Measurements from ENCODE around the gene SSTR3. TPM values are rescaled to one million over a fixed set of nuclear protein-coding genes. Genes with fewer than 3 reads are reported as not detected.

Gene SSTR3
- total and polyA plus RNA-seq, 10 of the 15 experiments (the other 5 are each of a cell fraction or from before 2014, with no cell fraction given) = 0.03 to 4.5 (median 2.4) TPM

- TF ChIP-seq MTA2 (IDR thresholded peaks at IDR 0.05; ENCODE audit: low read depth) (0 out of 2 replicates have a peak, but pooled peaks have one; percentile 6), SMC3 (IDR thresholded peaks at IDR 0.05; ENCODE audit: borderline replicate concordance, low read length) (peak; percentile 69)
Observed at GRCh38 chr22:37198258-37199102, 13.8 kb downstream of the SSTR3 start (continued).

GRCh38 chr22:37197451-37198257 is 14.6 kb downstream of the SSTR3 start:
- TSS peak; percentile 47 for BruUV-seq (replicated peaks)
- H2AFZ ChIP-seq (ENCODE audit: control insufficient read depth, low read depth, low read length) = no peak overlapping the region
- FAIRE-seq = no peak
- H3K4me1 ChIP-seq (ENCODE audit: control insufficient read depth, insufficient read depth, low read length) = peaks cover 39% of the 10 kb centered on the region
- peak overlapping the region; percentile 84 for H3K4me2 ChIP-seq (ENCODE audit: control insufficient read depth, insufficient read depth)
- ChIA-PET RAD21 (ENCODE audit: unreplicated experiment) (interaction anchor here (0.5 to 7.1 kb wide), 22 partner anchors 22 to 716 kb away, joined by 3 to 104 read pairs (median 6); partner anchors contain the start of genes IL2RB, MPST, RAC2 and TST), POLR2A (interaction anchor here (0.6 to 5.0 kb wide), 5 partner anchors 21 to 78 kb away, joined by 3 to 55 read pairs (median 5); partner anchors contain the start of genes IL2RB and RAC2), SMC1A (ENCODE audit: uncharacterized antibody, unreplicated experiment) (interaction anchor here (0.7 to 6.9 kb wide), 21 partner anchors 10 to 155 kb away, joined by 3 to 84 read pairs (median 5); partner anchors contain the start of genes C1QTNF6, IL2RB and RAC2), CTCF (interaction anchor here (0.6 to 5.7 kb wide), 29 partner anchors 14 to 416 kb away, joined by 3 to 111 read pairs (median 6); partner anchors contain the start of genes CSF2RB, IL2RB and RAC2)
- intact Hi-C loops (cut with micrococcal nuclease; ENCODE audit: unreplicated experiment) (loop anchor here (1.0 to 10.0 kb wide), 4 partner anchors 34 to 413 kb away; partner anchors contain the start of gene IL2RB), in situ Hi-C loops (cut with MboI) (no loop called here)
- no peaks in the 10 kb centered on the region for H3K27me3 ChIP-seq (replicated peaks in 1 of 2; ENCODE audit: control insufficient read depth in 2 of 2, insufficient read depth in 2 of 2, low read length in 1 of 2)
- peak overlapping the region; percentile 64 for H3K4me3 ChIP-seq
- DNase-seq (ENCODE audit: low read depth, low spot score) = no peak
- no peak for ATAC-seq
- TF ChIP-seq NFIC (IDR thresholded peaks at IDR 0.05; ENCODE audit: low read depth, low read length) (no peak), BHLHE40 (IDR thresholded peaks at IDR 0.05; ENCODE audit: borderline replicate concordance in 1 of 2, low read depth in 2 of 2, low read length in 1 of 2) (0 out of 4 replicates have a peak, but pooled peaks of 1 of the 2 experiments have one; percentile 1), BACH1 (IDR thresholded peaks at IDR 0.05; ENCODE audit: borderline replicate concordance) (no peak), SIX5 (IDR thresholded peaks at IDR 0.05; ENCODE audit: low read depth, low read length, severe bottlenecking) (no peak), TARDBP (IDR thresholded peaks at IDR 0.05; ENCODE audit: borderline replicate concordance) (no peak), LARP7 (IDR thresholded peaks at IDR 0.05) (no peak), IKZF2 (IDR thresholded peaks at IDR 0.05) (no peak)
- H4K20me1 ChIP-seq (ENCODE audit: control insufficient read depth, insufficient read depth) = no peaks in the 10 kb centered on the region
- H3K9me3 ChIP-seq (replicated peaks; ENCODE audit: control insufficient read depth, insufficient read depth, low read length) = no peaks in the 10 kb centered on the region; the same call in 2 of the 3 replicates
- 81% methylated on average over 12 of the region's 12 CpGs for WGBS (ENCODE audit: insufficient coverage, insufficient replicate concordance, low lambda C conversion rate, missing lambda C conversion rate)
- H3K27ac ChIP-seq (ENCODE audit: control insufficient read depth, insufficient read depth) = peak overlapping the region; percentile 68
- H3K9ac ChIP-seq (ENCODE audit: control insufficient read depth, insufficient read depth, low read length) = peak overlapping the region; percentile 75
- H3K36me3 ChIP-seq (ENCODE audit: control insufficient read depth in 2 of 2, insufficient read depth in 2 of 2, low read length in 1 of 2) = no peaks in the 10 kb centered on the region
- H3K79me2 ChIP-seq (ENCODE audit: control insufficient read depth, insufficient read depth, low read length) = peaks cover 5% of the 10 kb centered on the region

Data from GM12878 (cell line).